Mesendoderm (in vitro differentiated cells): ENCODE results near the gene RASL12.
A peak's percentile ranks its signal among the peaks of the same experiment; 100 is the strongest.

Source experiments
- DNase-seq: peaks from one replicate; pipeline ENCODE4 v3.0.0; 2013
- H2AK5ac ChIP-seq: 2 replicates; pipeline ENCODE4 v1.6.1; 2013; ENCODE audit warnings: low read length, inconsistent platforms
- H2BK120ac ChIP-seq: 2 replicates; pipeline ENCODE4 v1.6.1; 2013; ENCODE audit warnings: low read depth, mild to moderate bottlenecking, low read length, moderate library complexity, mixed read lengths
- H2BK15ac ChIP-seq: replicated peaks from 2 replicates; pipeline ENCODE4 v1.6.1; 2013; ENCODE audit warnings: low read depth, mild to moderate bottlenecking, moderate library complexity
- H2BK5ac ChIP-seq: 2 replicates; pipeline ENCODE4 v1.6.1; 2013; ENCODE audit warnings: low read length, inconsistent platforms
- H3K18ac ChIP-seq: 2 replicates; pipeline ENCODE4 v1.6.1; 2013; ENCODE audit warnings: mild to moderate bottlenecking, low read length, mixed read lengths
- H3K23ac ChIP-seq: one replicate; pipeline ENCODE4 v1.6.1; 2013; ENCODE audit warnings: low read length
- H3K27ac ChIP-seq: 2 replicates; pipeline ENCODE4 v1.5.1; 2013; ENCODE audit warnings: low read depth, mild to moderate bottlenecking, inconsistent platforms, low read length, moderate library complexity
- H3K27me3 ChIP-seq: 2 replicates; pipeline ENCODE4 v1.6.1; 2013; ENCODE audit warnings: low read length, control low read depth, mild to moderate bottlenecking, inconsistent platforms; ENCODE audit not compliant: insufficient read depth, poor library complexity
- H3K36me3 ChIP-seq: 2 replicates; pipeline ENCODE4 v1.6.1; 2013; ENCODE audit warnings: low read length, inconsistent platforms; ENCODE audit not compliant: control insufficient read depth, insufficient read depth
- H3K4ac ChIP-seq: one replicate; pipeline ENCODE4 v1.6.1; 2013; ENCODE audit warnings: low read depth, mild to moderate bottlenecking, low read length, moderate library complexity
- H3K4me1 ChIP-seq: 2 replicates; pipeline ENCODE4 v1.6.1; 2013; ENCODE audit warnings: low read depth, low read length, inconsistent platforms; ENCODE audit not compliant: control insufficient read depth
- H3K4me2 ChIP-seq: 2 replicates; pipeline ENCODE4 v1.6.1; 2013; ENCODE audit warnings: low read length
- H3K4me3 ChIP-seq: 2 replicates; pipeline ENCODE4 v1.5.1; 2013; ENCODE audit warnings: mild to moderate bottlenecking, low read length
- H3K56ac ChIP-seq: one replicate; pipeline ENCODE4 v1.6.1; 2013; ENCODE audit warnings: low read length
- H3K79me1 ChIP-seq: 2 replicates; pipeline ENCODE4 v1.6.1; 2013; ENCODE audit warnings: low read length, inconsistent platforms
- H3K79me2 ChIP-seq: 2 replicates; pipeline ENCODE4 v1.6.1; 2013; ENCODE audit warnings: mild to moderate bottlenecking, low read length; ENCODE audit not compliant: control insufficient read depth, insufficient read depth
- H3K9ac ChIP-seq: 2 replicates; pipeline ENCODE4 v1.6.1; 2013; ENCODE audit warnings: low read length, inconsistent platforms
- H4K5ac ChIP-seq: one replicate; pipeline ENCODE4 v1.6.1; 2013; ENCODE audit warnings: low read length
- H4K8ac ChIP-seq: one replicate; pipeline ENCODE4 v1.6.1; 2013; ENCODE audit warnings: low read depth, mild to moderate bottlenecking, control low read depth, low read length, moderate library complexity
- WGBS: extraction: QIAGEN DNeasy Blood & Tissue Kit; methylation state at CpG from one replicate; pipeline ENCODE4 v1.1.7; 2013; ENCODE audit warnings: low lambda C conversion rate, missing lambda C conversion rate; ENCODE audit not compliant: insufficient coverage; ENCODE audit errors: extremely low coverage; 5-methylcytosine and 5-hydroxymethylcytosine counted together

RASL12 gene

GRCh38 chr15:65056106-65056505 is 11.7 kb downstream of the RASL12 start:
- Histone ChIP-seq H3K18ac (no peak overlapping the region), H3K27ac (no peak overlapping the region), H3K4ac (no peak overlapping the region), H3K4me3 (no peak overlapping the region), H3K79me2 (no peaks in the 10 kb centered on the region), H3K56ac (no peak overlapping the region), H2BK5ac (no peak overlapping the region), H4K5ac (no peak overlapping the region), H3K4me2 (no peak overlapping the region), H3K23ac (no peak overlapping the region), H3K79me1 (no peaks in the 10 kb centered on the region), H3K27me3 (no peaks in the 10 kb centered on the region), H2BK15ac (no peak overlapping the region), H3K9ac (no peak overlapping the region), H3K36me3 (peaks cover 8% of the 10 kb centered on the region), H4K8ac (no peak overlapping the region), H3K4me1 (no peaks in the 10 kb centered on the region), H2AK5ac (no peak overlapping the region), H2BK120ac (no peak overlapping the region)
- no peak for DNase-seq
- no CpG with 5 or more reads among the region's 9 CpGs for WGBS

GRCh38 chr15:65055201-65055870 is 12.5 kb downstream of the RASL12 start:
- Histone ChIP-seq H3K23ac (no peak overlapping the region), H2BK15ac (no peak overlapping the region), H4K5ac (no peak overlapping the region), H3K4me3 (no peak overlapping the region), H3K9ac (no peak overlapping the region), H2BK120ac (no peak overlapping the region), H2AK5ac (no peak overlapping the region), H3K79me1 (no peaks in the 10 kb centered on the region), H3K79me2 (no peaks in the 10 kb centered on the region), H3K4ac (no peak overlapping the region), H3K27me3 (no peaks in the 10 kb centered on the region), H3K27ac (no peak overlapping the region), H4K8ac (no peak overlapping the region), H3K18ac (no peak overlapping the region), H3K36me3 (peaks cover 8% of the 10 kb centered on the region), H3K4me2 (no peak overlapping the region), H3K4me1 (no peaks in the 10 kb centered on the region), H3K56ac (no peak overlapping the region), H2BK5ac (no peak overlapping the region)
- WGBS, result no CpG with 5 or more reads among the region's 6 CpGs
- no peak for DNase-seq

- H3K4me2 ChIP-seq, result no peak overlapping the region
- H2AK5ac ChIP-seq, result no peak overlapping the region
- H3K9ac ChIP-seq, result no peak overlapping the region
- H3K27ac ChIP-seq, result no peak overlapping the region
- no peak overlapping the region for H3K4ac ChIP-seq
- H3K18ac ChIP-seq, result no peak overlapping the region
- H3K27me3 ChIP-seq, result no peaks in the 10 kb centered on the region
- H3K79me1 ChIP-seq, result no peaks in the 10 kb centered on the region
- H2BK5ac ChIP-seq, result no peak overlapping the region
- H3K36me3 ChIP-seq, result peaks cover 8% of the 10 kb centered on the region
- WGBS, result no CpG with 5 or more reads among the region's 26 CpGs
- H2BK120ac ChIP-seq, result no peak overlapping the region
- no peaks in the 10 kb centered on the region for H3K79me2 ChIP-seq
- peak; percentile 76 for DNase-seq
- H3K4me3 ChIP-seq, result no peak overlapping the region
- H3K56ac ChIP-seq, result no peak overlapping the region
- no peak overlapping the region for H4K8ac ChIP-seq
- H3K4me1 ChIP-seq, result peaks cover under 1% of the 10 kb centered on the region
- H4K5ac ChIP-seq, result no peak overlapping the region
- no peak overlapping the region for H3K23ac ChIP-seq
- no peak overlapping the region for H2BK15ac ChIP-seq
These were observed 13.2 kb downstream of the RASL12 start for GRCh38 chr15:65054333-65055200.

- Histone ChIP-seq H3K4me1 (peaks cover 2% of the 10 kb centered on the region), H3K23ac (no peak overlapping the region), H3K79me1 (no peaks in the 10 kb centered on the region), H3K79me2 (no peaks in the 10 kb centered on the region), H2BK5ac (no peak overlapping the region), H2BK120ac (no peak overlapping the region), H3K4me2 (no peak overlapping the region), H2AK5ac (no peak overlapping the region), H4K8ac (no peak overlapping the region), H3K18ac (no peak overlapping the region), H3K27me3 (no peaks in the 10 kb centered on the region), H4K5ac (no peak overlapping the region), H3K56ac (no peak overlapping the region), H3K4me3 (no peak overlapping the region), H2BK15ac (no peak overlapping the region), H3K27ac (no peak overlapping the region), H3K9ac (no peak overlapping the region), H3K36me3 (peaks cover 7% of the 10 kb centered on the region), H3K4ac (no peak overlapping the region)
- no peak for DNase-seq
- no CpG with 5 or more reads among the region's 2 CpGs for WGBS
These were observed 14.8 kb downstream of the RASL12 start for GRCh38 chr15:65052956-65053355.

- no peak for DNase-seq
- no peak overlapping the region for H3K4me3 ChIP-seq
- H3K27ac ChIP-seq, result no peak overlapping the region
- no peak overlapping the region for H4K5ac ChIP-seq
- H3K9ac ChIP-seq, result no peak overlapping the region
- no peak overlapping the region for H3K18ac ChIP-seq
- H3K79me1 ChIP-seq, result no peaks in the 10 kb centered on the region
- no peak overlapping the region for H3K4me2 ChIP-seq
- H3K4ac ChIP-seq, result no peak overlapping the region
- peaks cover 7% of the 10 kb centered on the region for H3K36me3 ChIP-seq
- no peak overlapping the region for H3K56ac ChIP-seq
- H4K8ac ChIP-seq, result no peak overlapping the region
- no peaks in the 10 kb centered on the region for H3K27me3 ChIP-seq
- no peaks in the 10 kb centered on the region for H3K79me2 ChIP-seq
- peaks cover 2% of the 10 kb centered on the region for H3K4me1 ChIP-seq
- H2AK5ac ChIP-seq, result no peak overlapping the region
- H2BK15ac ChIP-seq, result no peak overlapping the region
- WGBS, result no CpG with 5 or more reads among the region's 2 CpGs
- H3K23ac ChIP-seq, result no peak overlapping the region
- no peak overlapping the region for H2BK5ac ChIP-seq
- H2BK120ac ChIP-seq, result no peak overlapping the region
These were observed 16.5 kb downstream of the RASL12 start for GRCh38 chr15:65051266-65051665.
